ENCODE data around the gene D2HGDH.

D2HGDH gene

GRCh38 chr2:241771286-241772062, 37.0 kb downstream of the D2HGDH start:
- no peak for TF ChIP-seq POU2F2 (IDR thresholded peaks at IDR 0.05; ENCODE audit: low read depth, low read length)
- no peak for TF ChIP-seq SPI1 (IDR thresholded peaks at IDR 0.05; ENCODE audit: low read depth, low read length)
- no peak for TF ChIP-seq TAF1 (IDR thresholded peaks at IDR 0.05; ENCODE audit: low read depth, low read length)
- no peak for TF ChIP-seq POLR2A (IDR thresholded peaks at IDR 0.05; ENCODE audit: low read depth, low read length)
- TF ChIP-seq POLR2AphosphoS5 (IDR thresholded peaks at IDR 0.05; ENCODE audit: low read depth, low read length), result no peak
- peak; percentile 60 for DNase-seq (ENCODE audit: insufficient read length, low spot score)
- FAIRE-seq, result peak; percentile 38

DNA sequence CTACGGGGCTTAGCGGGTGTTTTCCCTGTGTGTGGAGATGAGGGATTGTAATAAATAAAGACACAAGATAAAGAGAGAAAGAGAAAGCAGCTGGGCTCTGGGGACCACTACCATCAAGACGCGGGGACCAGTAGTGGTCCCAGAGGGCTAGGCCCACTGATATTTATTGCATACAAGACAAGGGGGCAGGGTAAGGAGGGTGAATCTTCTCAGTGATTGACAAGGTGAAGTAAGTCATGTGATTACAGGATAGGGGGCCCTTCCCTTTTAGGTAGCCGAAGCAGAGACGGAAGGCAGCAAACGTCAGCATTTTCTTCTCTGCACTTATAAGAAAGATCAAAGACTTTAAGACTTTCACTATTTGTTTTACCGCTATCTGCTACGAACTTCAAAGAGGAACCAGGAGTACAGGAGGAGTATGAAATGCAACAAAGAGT, 37.7 kb downstream of the D2HGDH start:
- FAIRE-seq (peak; percentile 85), DNase-seq (ENCODE audit: insufficient read length, low spot score) (no peak)
- no peak for TF ChIP-seq POLR2AphosphoS5 (IDR thresholded peaks at IDR 0.05; ENCODE audit: low read depth, low read length)
- TF ChIP-seq SPI1 (IDR thresholded peaks at IDR 0.05; ENCODE audit: low read depth, low read length), result peak; percentile 42

- TF ChIP-seq PAX5 (IDR thresholded peaks at IDR 0.05; ENCODE audit: insufficient read depth, low read length, severe bottlenecking) (no peak), POLR2AphosphoS5 (IDR thresholded peaks at IDR 0.05; ENCODE audit: low read depth, low read length) (no peak), POLR2A (IDR thresholded peaks at IDR 0.05; ENCODE audit: low read depth, low read length) (no peak), TAF1 (IDR thresholded peaks at IDR 0.05; ENCODE audit: low read depth, low read length) (no peak), SPI1 (IDR thresholded peaks at IDR 0.05; ENCODE audit: low read depth, low read length) (no peak), POU2F2 (IDR thresholded peaks at IDR 0.05; ENCODE audit: low read depth, low read length) (no peak)
- FAIRE-seq, result no peak
- peak; percentile 21 for DNase-seq (ENCODE audit: insufficient read length, low spot score)
These were observed 39.3 kb downstream of the D2HGDH start for GRCh38 chr2:241773511-241774418.

DNA sequence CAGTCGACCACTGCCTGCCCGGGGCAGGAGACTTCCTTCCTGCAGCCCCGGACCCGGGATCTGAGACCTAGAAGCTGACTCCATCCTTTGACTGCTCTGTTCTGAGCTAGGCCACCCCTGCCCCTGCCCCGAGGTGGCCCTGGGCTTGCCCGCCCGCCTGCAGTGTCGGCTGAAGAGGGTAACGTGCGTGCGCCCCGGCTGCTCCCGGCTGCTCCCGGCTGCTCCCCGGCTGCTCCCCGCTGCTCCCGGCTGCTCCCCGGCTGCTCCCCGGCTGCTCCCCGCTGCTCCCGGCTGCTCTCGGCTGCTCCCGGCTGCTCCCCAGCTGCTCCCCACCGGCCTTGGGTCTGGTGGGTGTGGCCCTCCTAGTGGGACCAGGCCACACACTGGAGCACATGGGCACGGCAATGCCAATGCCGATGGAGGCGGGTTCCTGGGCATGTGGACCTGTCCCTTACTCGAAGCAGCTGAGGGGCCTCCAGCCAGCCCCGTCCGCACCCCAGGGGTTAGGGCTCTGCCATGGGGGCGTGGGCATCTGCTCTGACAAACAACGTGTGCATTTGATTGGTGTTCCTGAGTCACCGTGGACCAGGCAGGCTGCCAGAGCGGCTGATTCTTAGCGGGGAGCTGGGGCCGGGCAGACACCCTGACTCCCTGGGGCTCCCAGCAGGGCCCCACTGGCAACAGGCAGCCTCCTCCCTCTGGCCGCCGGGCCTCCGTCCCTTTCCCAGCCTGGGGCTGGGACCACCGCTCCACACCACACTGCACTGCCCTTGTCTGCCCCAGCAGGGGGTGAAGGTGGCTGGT, 40.2 kb downstream of the D2HGDH start:
- DNase-seq (ENCODE audit: insufficient read length, low spot score) (peak; percentile 25), FAIRE-seq (no peak)
- no peak for TF ChIP-seq SPI1 (IDR thresholded peaks at IDR 0.05; ENCODE audit: low read depth, low read length)
- TF ChIP-seq PAX5 (IDR thresholded peaks at IDR 0.05; ENCODE audit: insufficient read depth, low read length, severe bottlenecking), result no peak
- TF ChIP-seq POU2F2 (IDR thresholded peaks at IDR 0.05; ENCODE audit: low read depth, low read length), result no peak
- TF ChIP-seq TAF1 (IDR thresholded peaks at IDR 0.05; ENCODE audit: low read depth, low read length), result no peak
- no peak for TF ChIP-seq POLR2AphosphoS5 (IDR thresholded peaks at IDR 0.05; ENCODE audit: low read depth, low read length)
- no peak for TF ChIP-seq POLR2A (IDR thresholded peaks at IDR 0.05; ENCODE audit: low read depth, low read length)

- TF ChIP-seq TAF1 (IDR thresholded peaks at IDR 0.05; ENCODE audit: low read depth, low read length), result no peak
- no peak for TF ChIP-seq POLR2AphosphoS5 (IDR thresholded peaks at IDR 0.05; ENCODE audit: low read depth, low read length)
- no peak for TF ChIP-seq POLR2A (IDR thresholded peaks at IDR 0.05; ENCODE audit: low read depth, low read length)
- no peak for TF ChIP-seq SPI1 (IDR thresholded peaks at IDR 0.05; ENCODE audit: low read depth, low read length)
- no peak for TF ChIP-seq POU2F2 (IDR thresholded peaks at IDR 0.05; ENCODE audit: low read depth, low read length)
- TF ChIP-seq PAX5 (IDR thresholded peaks at IDR 0.05; ENCODE audit: insufficient read depth, low read length, severe bottlenecking), result no peak
- DNase-seq (ENCODE audit: insufficient read length, low spot score) (no peak), FAIRE-seq (no peak)
These were observed 41.1 kb downstream of the D2HGDH start for GRCh38 chr2:241775223-241776177.

DNA sequence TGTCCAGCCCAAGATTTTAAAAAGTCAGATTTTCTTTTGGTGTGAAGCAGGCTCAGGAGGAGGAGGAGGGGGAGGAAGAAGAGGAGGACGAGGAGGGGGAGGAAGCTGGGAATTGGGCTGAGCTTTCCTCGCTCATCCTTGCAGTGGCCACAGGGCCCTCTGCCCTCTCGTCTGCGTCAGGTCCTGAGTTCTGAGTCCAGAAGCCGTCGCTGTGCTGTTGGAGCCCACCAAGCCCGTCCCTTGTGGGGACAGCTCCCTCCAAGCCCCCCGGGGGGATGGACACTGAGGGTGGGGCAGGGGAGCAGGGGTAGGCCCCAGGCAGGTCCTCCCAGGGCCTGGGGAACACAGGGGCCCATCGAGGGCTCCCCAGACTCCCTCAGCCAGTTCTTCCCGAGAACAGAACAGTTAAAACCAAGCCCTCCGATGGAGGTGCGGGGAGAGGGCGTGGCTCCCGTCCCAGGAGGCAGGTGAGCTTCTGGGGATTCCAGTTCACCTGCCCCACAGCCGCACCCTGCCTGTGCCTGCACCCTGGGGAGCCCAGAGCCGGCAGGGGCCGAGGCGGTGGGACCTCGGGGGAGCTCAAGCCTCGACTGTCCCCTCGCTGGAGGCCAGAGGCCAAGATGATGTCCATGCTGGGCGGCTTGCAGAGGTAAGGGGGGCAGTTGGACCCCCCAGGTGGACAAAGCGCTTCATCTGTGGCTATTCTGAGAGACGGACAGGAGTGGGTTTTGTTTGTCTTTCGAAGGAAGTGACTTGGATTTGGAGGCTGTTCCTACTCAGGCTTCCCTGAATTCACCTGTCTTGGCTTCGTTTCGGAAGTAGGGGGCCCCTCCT, 42.1 kb downstream of the D2HGDH start, which contains the start of gene GAL3ST2:
GAL3ST2 (plus strand) TSS at position 487 of the 834 bp plus-strand sequence; CDS start at position 621, 134 bp downstream.
- DNase-seq (ENCODE audit: insufficient read length, low spot score) (peak; percentile 10), FAIRE-seq (no peak)
- no peak for TF ChIP-seq POU2F2 (IDR thresholded peaks at IDR 0.05; ENCODE audit: low read depth, low read length)
- TF ChIP-seq SPI1 (IDR thresholded peaks at IDR 0.05; ENCODE audit: low read depth, low read length), result no peak
- TF ChIP-seq POLR2AphosphoS5 (IDR thresholded peaks at IDR 0.05; ENCODE audit: low read depth, low read length), result no peak
- no peak for TF ChIP-seq PAX5 (IDR thresholded peaks at IDR 0.05; ENCODE audit: insufficient read depth, low read length, severe bottlenecking)
- no peak for TF ChIP-seq POLR2A (IDR thresholded peaks at IDR 0.05; ENCODE audit: low read depth, low read length)
- no peak for TF ChIP-seq TAF1 (IDR thresholded peaks at IDR 0.05; ENCODE audit: low read depth, low read length)

- FAIRE-seq (no peak), DNase-seq (ENCODE audit: insufficient read length, low spot score) (no peak)
- TF ChIP-seq POU2F2 (IDR thresholded peaks at IDR 0.05; ENCODE audit: low read depth, low read length) (no peak), POLR2A (IDR thresholded peaks at IDR 0.05; ENCODE audit: low read depth, low read length) (no peak), PAX5 (IDR thresholded peaks at IDR 0.05; ENCODE audit: insufficient read depth, low read length, severe bottlenecking) (no peak), SPI1 (IDR thresholded peaks at IDR 0.05; ENCODE audit: low read depth, low read length) (no peak), TAF1 (IDR thresholded peaks at IDR 0.05; ENCODE audit: low read depth, low read length) (no peak), POLR2AphosphoS5 (IDR thresholded peaks at IDR 0.05; ENCODE audit: low read depth, low read length) (no peak)
These were observed 42.8 kb downstream of the D2HGDH start for GRCh38 chr2:241777170-241777685.
